ENCODE data around the gene DENND6A.
"Not testable (repeated sequence)": the region's sequence is repeated elsewhere in the genome, so short reads cannot be mapped to it uniquely, and the experiment has no call there.

Gene DENND6A, protein sequence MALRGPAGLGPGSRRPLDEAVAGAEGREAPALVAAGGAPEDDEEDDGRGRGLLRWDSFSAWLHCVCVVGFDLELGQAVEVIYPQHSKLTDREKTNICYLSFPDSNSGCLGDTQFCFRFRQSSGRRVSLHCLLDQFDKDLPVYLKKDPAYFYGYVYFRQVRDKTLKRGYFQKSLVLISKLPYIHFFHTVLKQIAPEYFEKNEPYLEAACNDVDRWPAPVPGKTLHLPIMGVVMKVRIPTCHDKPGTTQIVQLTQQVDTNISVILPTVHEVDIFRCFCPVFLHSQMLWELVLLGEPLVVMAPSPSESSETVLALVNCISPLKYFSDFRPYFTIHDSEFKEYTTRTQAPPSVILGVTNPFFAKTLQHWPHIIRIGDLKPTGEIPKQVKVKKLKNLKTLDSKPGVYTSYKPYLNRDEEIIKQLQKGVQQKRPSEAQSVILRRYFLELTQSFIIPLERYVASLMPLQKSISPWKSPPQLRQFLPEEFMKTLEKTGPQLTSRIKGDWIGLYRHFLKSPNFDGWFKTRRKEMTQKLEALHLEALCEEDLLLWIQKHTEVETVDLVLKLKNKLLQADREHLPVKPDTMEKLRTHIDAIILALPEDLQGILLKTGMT

DNA sequence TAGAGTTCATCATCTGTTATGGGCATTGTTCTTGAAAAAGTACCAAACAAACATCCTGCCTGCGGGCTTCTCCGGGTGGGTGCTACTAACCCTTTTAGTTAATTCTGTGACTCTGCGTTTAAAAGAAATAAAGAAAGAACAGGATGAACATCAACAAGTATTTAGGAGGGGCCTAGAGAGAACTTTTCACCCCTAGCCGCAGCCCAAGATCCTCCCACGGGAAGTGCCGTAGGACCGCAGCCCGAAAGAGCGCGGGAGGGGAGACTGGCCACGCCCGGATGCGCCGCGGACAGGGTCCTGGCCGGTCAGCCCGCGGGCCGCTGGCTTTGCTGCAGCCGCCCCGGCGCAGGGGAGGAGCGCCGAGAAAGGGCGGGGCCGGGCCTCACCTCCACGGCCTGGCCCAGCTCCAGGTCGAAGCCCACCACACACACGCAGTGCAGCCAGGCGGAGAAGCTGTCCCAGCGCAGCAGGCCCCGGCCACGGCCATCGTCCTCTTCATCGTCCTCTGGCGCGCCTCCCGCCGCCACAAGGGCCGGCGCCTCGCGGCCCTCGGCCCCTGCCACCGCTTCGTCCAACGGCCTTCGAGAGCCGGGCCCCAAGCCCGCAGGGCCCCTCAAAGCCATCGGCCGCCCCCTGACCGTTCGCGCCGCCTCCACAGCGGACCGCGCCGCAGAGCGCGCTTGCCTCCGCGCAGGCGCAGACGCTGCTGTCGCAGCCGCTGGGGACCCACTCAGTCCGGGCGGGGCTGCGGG lies at the start of gene DENND6A:
Gene DENND6A (minus strand): TSS at position 682 of the 752 bp plus-strand sequence. CDS start 59 bp downstream, at position 623.
- in situ Hi-C loops (cut with MboI; ENCODE audit: low pct_unique_long_range_greater_than_20kb, low sequenced_read_pairs): no loop called here
- peak; percentile 88 for DNase-seq

- DNase-seq: no peak
- in situ Hi-C loops (cut with MboI; ENCODE audit: low pct_unique_long_range_greater_than_20kb, low sequenced_read_pairs): no loop called here
These were observed 47.1 kb upstream of the DENND6A start for GRCh38 chr3:57740027-57740426.

DNA sequence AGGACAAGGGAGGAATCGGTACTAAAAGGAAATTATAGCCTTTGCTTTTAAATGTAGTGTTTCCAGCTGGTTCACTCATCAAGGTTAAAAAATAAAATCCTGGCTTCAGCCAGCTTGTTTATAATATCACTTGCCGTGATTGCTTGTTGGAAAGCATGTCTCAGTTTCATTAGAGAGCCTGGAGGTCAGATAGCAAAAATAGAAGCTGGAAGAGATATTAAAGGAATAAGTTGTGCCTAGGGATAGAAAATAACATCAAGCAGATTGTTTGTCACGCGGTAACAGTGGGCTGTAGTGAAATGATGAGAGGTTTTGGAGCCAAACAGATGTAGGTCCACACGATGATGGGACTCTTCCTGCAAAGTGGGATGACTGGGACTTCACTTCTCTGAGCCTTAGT lies 45.5 kb upstream of the DENND6A start:
- no peak for DNase-seq
- in situ Hi-C loops (cut with MboI; ENCODE audit: low pct_unique_long_range_greater_than_20kb, low sequenced_read_pairs): no loop called here

GRCh38 chr3:57737840-57738239 lies 45.0 kb upstream of the DENND6A start:
- in situ Hi-C loops (cut with MboI; ENCODE audit: low pct_unique_long_range_greater_than_20kb, low sequenced_read_pairs): no loop called here
- no peak for DNase-seq

- no peak for DNase-seq
- in situ Hi-C loops (cut with MboI; ENCODE audit: low pct_unique_long_range_greater_than_20kb, low sequenced_read_pairs): no loop called here
These were observed 42.5 kb upstream of the DENND6A start for GRCh38 chr3:57735405-57735804.

DNA sequence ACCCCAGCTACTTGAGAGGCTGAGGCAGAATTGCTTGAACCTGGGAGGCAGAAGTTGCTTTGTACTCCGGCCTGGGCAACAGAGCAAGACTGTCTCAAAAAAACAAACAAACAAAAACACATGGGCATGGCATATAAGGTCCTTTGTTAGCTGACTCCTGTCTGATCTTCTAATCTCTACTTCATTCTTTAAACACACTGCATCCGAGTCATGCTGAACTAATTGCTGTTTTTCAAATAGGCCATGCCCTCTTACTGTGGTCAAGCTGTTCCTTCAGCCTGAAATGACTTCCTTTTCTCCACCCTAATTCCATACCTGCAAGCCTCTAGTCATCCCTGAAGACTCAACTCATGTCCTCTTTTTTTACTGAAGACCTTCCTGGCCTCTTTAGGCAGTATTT lies 40.9 kb upstream of the DENND6A start:
- DNase-seq: no peak
- in situ Hi-C loops (cut with MboI; ENCODE audit: low pct_unique_long_range_greater_than_20kb, low sequenced_read_pairs): no loop called here

GRCh38 chr3:57731311-57731710 lies 38.4 kb upstream of the DENND6A start:
- DNase-seq: no peak
- in situ Hi-C loops (cut with MboI; ENCODE audit: low pct_unique_long_range_greater_than_20kb, low sequenced_read_pairs): no loop called here

DNA sequence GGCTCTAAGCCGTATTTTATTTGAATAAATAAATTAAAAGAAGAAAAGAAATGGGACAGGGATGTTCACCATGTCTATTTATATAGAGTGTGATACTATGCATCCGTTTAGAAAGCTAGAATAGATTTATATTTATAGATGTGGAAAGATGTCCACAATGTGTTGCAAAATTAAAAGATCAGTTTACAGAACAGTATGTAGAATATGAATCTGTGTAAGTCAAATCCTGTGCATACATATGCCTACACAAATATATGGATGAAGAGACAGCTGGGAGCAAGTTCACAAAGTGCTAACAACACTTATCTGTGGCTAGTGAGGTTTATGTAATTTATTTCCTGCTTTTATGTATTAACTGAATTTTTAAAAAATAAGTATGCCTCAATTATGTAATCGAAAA lies 37.8 kb upstream of the DENND6A start:
- in situ Hi-C loops (cut with MboI; ENCODE audit: low pct_unique_long_range_greater_than_20kb, low sequenced_read_pairs): no loop called here
- DNase-seq: no peak

DNA sequence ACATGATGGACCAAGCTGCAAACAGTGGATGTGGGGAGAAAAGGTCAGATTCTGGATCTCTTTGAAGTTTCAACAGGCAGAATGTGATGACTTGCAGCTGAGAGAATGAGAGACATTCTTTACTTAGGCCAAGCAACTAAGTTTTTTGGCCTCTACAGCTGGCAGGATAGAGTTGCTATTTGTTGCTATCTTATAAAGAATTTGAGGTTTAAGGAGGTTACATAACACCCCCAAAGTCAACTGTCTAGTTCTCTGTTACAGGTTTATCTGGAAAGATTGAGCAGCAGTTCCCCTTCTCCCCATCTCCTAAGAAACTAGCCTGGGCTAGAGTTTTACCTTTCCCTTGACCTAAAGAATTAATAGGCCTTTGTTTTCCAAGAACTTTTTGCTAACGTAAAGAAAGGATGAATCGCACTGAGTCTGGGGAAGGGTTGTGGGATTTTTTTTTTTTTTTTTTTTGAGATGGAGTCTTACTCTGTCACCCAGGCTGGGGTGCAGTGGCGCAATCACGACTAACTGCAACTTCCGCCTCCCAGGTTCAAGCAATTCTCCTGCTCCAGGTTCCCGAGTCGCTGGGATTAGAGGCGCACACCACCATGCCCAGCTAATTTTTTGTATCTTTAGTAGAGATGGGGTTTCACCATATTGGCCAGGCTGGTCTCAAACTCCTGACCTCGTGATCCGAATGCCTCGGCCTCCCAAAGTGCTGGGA lies 36.6 kb upstream of the DENND6A start:
- DNase-seq: no peak

DNA sequence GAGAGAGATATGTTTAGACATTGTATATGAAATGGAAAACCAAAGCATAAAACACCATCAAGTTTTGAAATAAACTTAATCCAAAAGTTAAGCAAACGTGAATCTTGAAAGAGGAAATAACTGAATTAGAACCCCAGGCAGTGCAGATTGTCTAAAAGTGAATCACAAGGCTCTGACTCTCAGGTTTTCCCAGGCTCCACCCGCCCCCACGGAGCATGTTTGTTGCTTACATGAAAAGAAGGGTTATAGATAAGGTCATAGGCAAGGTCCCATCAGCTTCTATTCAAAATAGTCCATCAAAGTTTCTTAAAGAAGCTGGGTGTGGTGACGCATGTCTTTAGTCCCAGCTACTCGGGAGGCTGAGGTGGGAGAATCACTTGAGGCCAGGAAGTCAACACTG lies 34.2 kb upstream of the DENND6A start:
- DNase-seq: no peak
- in situ Hi-C loops (cut with MboI; ENCODE audit: low pct_unique_long_range_greater_than_20kb, low sequenced_read_pairs): no loop called here

More for the DNA sequence above, 36.6 kb upstream of the DENND6A start:
- in situ Hi-C loops (cut with MboI; ENCODE audit: low pct_unique_long_range_greater_than_20kb, low sequenced_read_pairs): no loop called here

DNA sequence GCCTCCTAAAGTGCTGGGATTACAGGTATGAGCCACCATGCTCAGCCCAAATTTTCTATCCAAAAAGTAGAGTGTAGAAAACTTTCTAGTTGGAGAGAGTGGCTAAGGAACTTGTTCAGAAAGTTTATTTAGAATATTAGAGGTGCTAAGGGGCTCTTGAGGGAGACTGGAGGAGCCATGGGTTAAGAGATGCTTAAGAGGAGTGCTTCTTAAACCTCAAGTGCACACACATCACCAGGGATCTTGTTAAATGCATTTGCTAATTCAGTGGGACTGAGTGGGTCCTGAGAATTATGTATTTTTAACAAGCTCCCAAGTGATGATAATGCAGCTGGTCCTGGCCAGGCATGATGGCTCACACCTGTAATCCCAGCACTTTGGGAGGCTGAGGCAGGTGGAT lies 33.5 kb upstream of the DENND6A start:
- in situ Hi-C loops (cut with MboI; ENCODE audit: low pct_unique_long_range_greater_than_20kb, low sequenced_read_pairs): no loop called here
- no peak for DNase-seq

- no peak for DNase-seq
- in situ Hi-C loops (cut with MboI; ENCODE audit: low pct_unique_long_range_greater_than_20kb, low sequenced_read_pairs): no loop called here
These were observed 25.2 kb upstream of the DENND6A start for GRCh38 chr3:57718118-57718517.

DNA sequence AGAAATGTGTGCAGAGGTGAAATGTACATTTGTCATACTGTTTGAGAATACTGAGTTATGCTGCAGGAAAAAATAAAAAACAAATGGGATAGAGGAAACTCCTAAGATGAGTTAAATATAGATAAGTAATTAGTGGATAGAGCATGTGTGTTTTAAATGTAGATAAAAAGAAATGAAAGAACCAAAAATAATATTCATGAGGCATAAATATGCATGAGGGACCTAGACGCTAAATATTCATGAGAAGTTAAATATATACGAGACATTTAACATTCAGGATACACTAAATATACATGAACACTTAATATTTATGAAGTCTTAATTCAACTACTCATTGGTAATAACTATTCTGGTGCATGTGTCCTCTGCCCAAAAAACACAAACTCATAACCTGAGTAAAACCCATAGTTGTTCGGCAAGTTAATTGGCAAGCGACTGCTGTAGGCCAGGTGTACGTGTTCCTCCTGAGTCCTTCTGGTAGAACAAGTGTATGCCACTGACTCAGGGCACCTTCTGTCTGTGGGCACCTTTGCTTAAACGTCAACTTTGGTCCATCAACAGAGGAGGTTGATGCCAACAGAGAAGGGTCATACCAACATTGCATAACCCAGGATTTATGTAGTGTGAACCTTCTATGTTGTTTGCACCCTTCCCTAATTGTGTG lies 24.5 kb upstream of the DENND6A start:
- DNase-seq: no peak
- in situ Hi-C loops (cut with MboI; ENCODE audit: low pct_unique_long_range_greater_than_20kb, low sequenced_read_pairs): no loop called here

DNA sequence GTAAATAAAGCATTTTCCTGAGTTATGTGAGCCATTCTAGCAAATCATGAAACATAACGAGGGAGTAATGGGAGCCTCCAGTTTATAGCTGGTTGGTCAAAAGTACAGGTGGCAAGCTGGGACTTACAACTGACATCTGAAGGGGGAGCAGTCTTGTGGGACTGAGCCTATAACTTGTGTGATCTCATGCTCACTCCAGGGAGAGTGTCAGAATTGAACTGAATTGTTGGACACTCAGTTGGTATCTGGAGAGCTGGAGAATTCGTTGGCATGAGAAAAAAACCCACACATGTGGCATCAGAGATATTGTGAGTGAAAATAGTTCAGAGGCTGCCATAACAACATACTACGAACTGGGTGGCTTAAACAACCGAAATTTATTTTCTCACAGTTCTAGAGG lies 22.8 kb upstream of the DENND6A start:
- in situ Hi-C loops (cut with MboI; ENCODE audit: low pct_unique_long_range_greater_than_20kb, low sequenced_read_pairs): no loop called here
- DNase-seq: no peak

- in situ Hi-C loops (cut with MboI; ENCODE audit: low pct_unique_long_range_greater_than_20kb, low sequenced_read_pairs): no loop called here
- no peak for DNase-seq
These were observed 16.7 kb upstream of the DENND6A start for GRCh38 chr3:57709559-57709958.

DNA sequence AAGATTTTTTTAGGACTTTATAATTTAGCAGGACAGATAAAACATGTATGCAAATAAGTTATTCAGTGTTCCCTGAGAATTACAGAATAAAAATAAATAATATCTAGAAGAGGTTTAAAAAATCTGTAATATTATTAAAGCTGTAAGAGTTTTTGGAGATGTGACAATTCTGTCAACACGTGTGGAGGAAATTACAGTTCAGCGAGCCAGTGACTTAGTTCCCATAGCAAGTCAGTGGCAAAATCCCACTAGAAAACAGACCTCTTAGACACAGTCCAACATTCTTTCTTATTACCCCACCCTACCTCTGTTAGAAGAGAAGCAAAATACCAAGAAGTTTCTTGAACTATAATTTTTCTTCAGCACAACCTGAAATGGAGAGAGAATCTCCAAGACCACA lies 16.2 kb upstream of the DENND6A start:
- DNase-seq: no peak
- in situ Hi-C loops (cut with MboI; ENCODE audit: low pct_unique_long_range_greater_than_20kb, low sequenced_read_pairs): no loop called here

- in situ Hi-C loops (cut with MboI; ENCODE audit: low pct_unique_long_range_greater_than_20kb, low sequenced_read_pairs): no loop called here
- DNase-seq: peak; percentile 12
These were observed 13.6 kb upstream of the DENND6A start for GRCh38 chr3:57706462-57706861.

- in situ Hi-C loops (cut with MboI; ENCODE audit: low pct_unique_long_range_greater_than_20kb, low sequenced_read_pairs); DNase-seq: not testable (repeated sequence)
These were observed 12.5 kb upstream of the DENND6A start for GRCh38 chr3:57705351-57705750.

- in situ Hi-C loops (cut with MboI; ENCODE audit: low pct_unique_long_range_greater_than_20kb, low sequenced_read_pairs): no loop called here
- DNase-seq: no peak
These were observed 8.9 kb upstream of the DENND6A start for GRCh38 chr3:57701781-57702180.
